HepG2 (cell line): ENCODE data around the gene NPW. TPM values are rescaled to one million over a fixed set of nuclear protein-coding genes. Genes with fewer than 3 reads are reported as not detected.
A peak's percentile ranks its signal among the peaks of the same experiment; 100 is the strongest.

Experiments
- AGO2 ChIP-seq: fragments of 200-400 bp; formaldehyde crosslinking; optimal IDR thresholded peaks from 2 replicates; pipeline ENCODE3; 2017; ENCODE audit warnings: mild to moderate bottlenecking, low read depth, low read length, moderate library complexity
- EP300 ChIP-seq, 3 experiments: sonication (generic) in 1 of 3; formaldehyde crosslinking in 1 of 3; IDR thresholded peaks; 2 replicates each; pipeline versions ENCODE4 v1.5.1 to v1.6.1; 2011 to 2020; ENCODE audit warnings: low read depth in 2 of 3, low read length in 2 of 3, borderline replicate concordance in 1 of 3, improper control_type of control experiment in 1 of 3, mild to moderate bottlenecking in 1 of 3, missing genetic modification reagents in 1 of 3, moderate library complexity in 1 of 3
- ERF ChIP-seq: IDR thresholded peaks from 2 replicates; pipeline ENCODE4 v1.6.1; 2018; ENCODE audit warnings: missing biosample characterization, missing genetic modification reagents
- FOXA3 ChIP-seq: IDR thresholded peaks from 2 replicates; pipeline ENCODE4 v1.6.1; 2016; ENCODE audit warnings: missing genetic modification reagents, missing compliant biosample characterization
- FOXK1 ChIP-seq: sonication (generic); formaldehyde crosslinking; IDR thresholded peaks from 2 replicates; pipeline ENCODE4 v1.4.0; 2020; ENCODE audit warnings: low read depth, missing genetic modification reagents, borderline replicate concordance
- GABPB1 ChIP-seq: IDR thresholded peaks from 2 replicates; pipeline ENCODE4 v1.6.1; 2016; ENCODE audit warnings: mild to moderate bottlenecking, missing genetic modification reagents, moderate library complexity, missing compliant biosample characterization
- HNF4A ChIP-seq: sonication (generic); formaldehyde crosslinking; IDR thresholded peaks from 2 replicates; pipeline ENCODE4 v1.4.0; 2020; ENCODE audit warnings: missing genetic modification reagents
- KLF6 ChIP-seq: IDR thresholded peaks from 2 replicates; pipeline ENCODE4 v1.8.0; 2016; ENCODE audit warnings: missing biosample characterization, missing genetic modification reagents
- LCORL ChIP-seq, 2 experiments: fragments of 450-650 bp in 1 of 2; sonication (generic) in 1 of 2; formaldehyde crosslinking in 1 of 2; IDR thresholded peaks; 2 replicates each; pipeline versions ENCODE4 v1.5.0 to v1.6.1; 2017 to 2020; ENCODE audit warnings: antibody characterized with exemption in 1 of 2, missing genetic modification reagents in 1 of 2
- MTA1 ChIP-seq: sonication (generic); formaldehyde crosslinking; IDR thresholded peaks from 2 replicates; pipeline ENCODE4 v1.4.0; 2020; ENCODE audit warnings: missing genetic modification reagents, mild to moderate bottlenecking, borderline replicate concordance
- PPARG ChIP-seq: conservative IDR thresholded peaks from 2 replicates; pipeline ENCODE4 v1.6.1; 2016; ENCODE audit warnings: missing biosample characterization, missing genetic modification reagents
- RERE ChIP-seq: IDR thresholded peaks from 2 replicates; pipeline ENCODE4 v1.6.1; 2016; ENCODE audit warnings: low read depth, missing genetic modification reagents, missing compliant biosample characterization
- SALL1 ChIP-seq: sonication (generic); formaldehyde crosslinking; IDR thresholded peaks from 2 replicates; pipeline ENCODE4 v1.8.0; 2022; ENCODE audit warnings: mild to moderate bottlenecking, missing genetic modification reagents
- TARDBP ChIP-seq: sonication (generic); formaldehyde crosslinking; IDR thresholded peaks from 2 replicates; pipeline ENCODE4 v1.8.0; 2022; ENCODE audit warnings: mild to moderate bottlenecking, missing genetic modification reagents
- THAP11 ChIP-seq: IDR thresholded peaks from 2 replicates; pipeline ENCODE4 v1.6.1; 2016; ENCODE audit warnings: missing biosample characterization, missing genetic modification reagents
- ZNF282 ChIP-seq: fragments of 450-650 bp; IDR thresholded peaks from 2 replicates; pipeline ENCODE4 v1.6.1; 2018; ENCODE audit not compliant: partially characterized antibody
- ZNF430 ChIP-seq: sonication (generic); formaldehyde crosslinking; IDR thresholded peaks from 2 replicates; pipeline ENCODE4 v1.9.0; 2021; ENCODE audit warnings: mild to moderate bottlenecking, missing genetic modification reagents
- ZNF549 ChIP-seq: sonication (generic); formaldehyde crosslinking; IDR thresholded peaks from 2 replicates; pipeline ENCODE4 v1.5.0; 2020; ENCODE audit warnings: missing genetic modification reagents
- ZNF552 ChIP-seq: sonication (generic); formaldehyde crosslinking; IDR thresholded peaks from 2 replicates; pipeline ENCODE4 v1.9.0; 2022; ENCODE audit warnings: missing genetic modification reagents, mild to moderate bottlenecking, borderline replicate concordance
- ZNF780A ChIP-seq: sonication (generic); formaldehyde crosslinking; IDR thresholded peaks from 2 replicates; pipeline ENCODE4 v1.8.0; 2022; ENCODE audit warnings: mild to moderate bottlenecking, missing genetic modification reagents, moderate library complexity
- polyA plus RNA-seq, 8 experiments: library from polyadenylated mRNA; depleted of rRNA in 3 of 8; stranded (reverse) in 7 of 8; unstranded in 1 of 8; fragments of >200 nt; fragmentation: Illumina TruSeq in 4 of 8; extraction: Trizol in 4 of 8; gene quantifications; 2 replicates each; pipeline versions ENCODE4 v1.2.1 to v1.2.3, GENCODE V29; 2011 to 2016; ENCODE audit warnings: low read depth in 4 of 8, missing spikeins in 1 of 8, mixed read lengths in 1 of 8; ENCODE audit not compliant: insufficient read depth in 1 of 8
- total RNA-seq, 5 experiments: library from RNA; depleted of rRNA; stranded (reverse); fragments of >200 nt; fragmentation: Illumina TruSeq; extraction: Trizol; gene quantifications; 2 replicates each; pipeline ENCODE4 v1.2.3, GENCODE V29; 2016; ENCODE audit warnings: low read depth in 1 of 5
- TF ChIP-seq, protein P1 (sequence below): sonication (generic); formaldehyde crosslinking; IDR thresholded peaks from 2 replicates; pipeline ENCODE4 v1.8.1; 2023; ENCODE audit warnings: missing genetic modification reagents, inconsistent platforms, borderline replicate concordance
- TF ChIP-seq, protein P2 (sequence below), 2 experiments: fragments of 450-650 bp in 1 of 2; sonication (generic) in 1 of 2; formaldehyde crosslinking; IDR thresholded peaks; 2 replicates each; pipeline versions ENCODE4 v1.5.0 to v1.8.0; 2020 to 2022; ENCODE audit warnings: mild to moderate bottlenecking in 1 of 2, missing genetic modification reagents in 1 of 2

NPW gene
- total and polyA plus RNA-seq, 2 of the 13 experiments (the other 11 are each of a cell fraction or from before 2014, with no cell fraction given), result 0.24 to 0.97 TPM

DNA sequence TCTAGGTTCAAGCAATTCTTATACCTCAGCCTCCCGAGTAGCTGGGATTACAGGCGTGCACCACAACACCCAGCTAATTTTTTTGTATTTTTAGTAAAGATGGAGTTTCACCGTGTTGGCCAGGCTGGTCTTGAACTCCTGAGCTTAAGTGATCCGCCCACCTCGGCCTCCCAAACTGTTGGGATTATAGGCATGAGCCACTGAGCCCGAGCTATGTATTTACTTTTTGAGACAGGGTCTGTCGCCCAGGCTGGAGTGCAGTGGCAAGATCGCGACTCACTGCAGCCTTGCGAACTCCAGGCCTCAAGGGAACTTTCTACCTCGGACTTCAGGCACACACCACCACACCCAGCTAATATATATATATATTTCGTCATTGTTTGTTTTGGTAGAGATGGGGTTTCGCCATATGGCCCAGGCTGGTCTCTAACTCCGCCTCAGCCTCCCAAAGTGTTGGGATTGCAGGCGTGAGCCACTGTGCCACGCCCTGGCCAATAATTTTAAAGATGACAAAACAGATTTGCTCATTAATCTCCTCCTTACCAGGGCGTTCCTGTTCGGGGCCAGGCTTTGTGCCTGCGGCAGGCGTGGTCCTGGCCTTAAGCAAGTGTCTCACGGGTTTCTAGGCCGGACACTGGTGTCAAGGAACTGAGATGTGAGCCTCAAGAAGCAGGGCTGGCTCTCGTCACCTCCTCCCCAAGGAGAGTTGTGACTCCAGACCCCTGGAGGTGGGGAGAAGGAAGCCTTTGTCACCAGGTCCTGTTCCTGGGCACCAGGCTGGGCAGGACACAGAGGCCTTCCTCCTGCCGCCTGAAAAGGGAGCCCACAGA lies 4.3 kb upstream of the NPW start (continued):
- TF ChIP-seq, protein P1, sequence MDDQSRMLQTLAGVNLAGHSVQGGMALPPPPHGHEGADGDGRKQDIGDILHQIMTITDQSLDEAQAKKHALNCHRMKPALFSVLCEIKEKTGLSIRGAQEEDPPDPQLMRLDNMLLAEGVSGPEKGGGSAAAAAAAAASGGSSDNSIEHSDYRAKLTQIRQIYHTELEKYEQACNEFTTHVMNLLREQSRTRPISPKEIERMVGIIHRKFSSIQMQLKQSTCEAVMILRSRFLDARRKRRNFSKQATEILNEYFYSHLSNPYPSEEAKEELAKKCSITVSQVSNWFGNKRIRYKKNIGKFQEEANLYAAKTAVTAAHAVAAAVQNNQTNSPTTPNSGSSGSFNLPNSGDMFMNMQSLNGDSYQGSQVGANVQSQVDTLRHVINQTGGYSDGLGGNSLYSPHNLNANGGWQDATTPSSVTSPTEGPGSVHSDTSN, result no peak
- no peak for TF ChIP-seq RERE (CRISPR knock-in tag)
- TF ChIP-seq FOXK1, result no peak
- TF ChIP-seq GABPB1, result peak; percentile 48
- peak; percentile 15; the same call in 1 of the 2 replicates for TF ChIP-seq MTA1 (CRISPR knock-in tag)
- TF ChIP-seq AGO2, result no peak
- TF ChIP-seq ZNF549 (CRISPR knock-in tag), result no peak
- no peak for TF ChIP-seq ZNF780A (CRISPR knock-in tag)
- 0 out of 2 replicates have a peak, but pooled peaks have one; percentile 43 for TF ChIP-seq PPARG
- no peak for TF ChIP-seq ZNF430 (CRISPR knock-in tag)
- TF ChIP-seq FOXA3, result peak; percentile 57
- peak; percentile 51 for TF ChIP-seq SALL1 (CRISPR knock-in tag)
- TF ChIP-seq TARDBP, result peak; percentile 39; the same call in 1 of the 2 replicates
- peak; percentile 50 for TF ChIP-seq THAP11 (CRISPR knock-in tag)
- TF ChIP-seq KLF6 (CRISPR knock-in tag), result 0 out of 2 replicates have a peak, but pooled peaks have one; percentile 49
- TF ChIP-seq HNF4A, result peak; percentile 47
- TF ChIP-seq EP300 (IDR thresholded peaks at IDR 0.05; ENCODE audit: low read depth in 2 of 2, low read length in 2 of 2), result 0 out of 4 replicates have a peak, but pooled peaks of 1 of the 2 experiments have one; percentile 36
- no peak for TF ChIP-seq EP300 (CRISPR knock-in tag; IDR thresholded peaks at IDR 0.05; ENCODE audit: borderline replicate concordance)
- no peak for TF ChIP-seq ZNF552 (CRISPR knock-in tag)
- no peak for TF ChIP-seq ZNF282
- peak; percentile 28; the same call in 1 of the 2 replicates for TF ChIP-seq ERF (CRISPR knock-in tag)
- TF ChIP-seq LCORL (IDR thresholded peaks at IDR 0.05), result no peak
- peak; percentile 51 for TF ChIP-seq LCORL (CRISPR knock-in tag; IDR thresholded peaks at IDR 0.05)
- TF ChIP-seq, protein P2, sequence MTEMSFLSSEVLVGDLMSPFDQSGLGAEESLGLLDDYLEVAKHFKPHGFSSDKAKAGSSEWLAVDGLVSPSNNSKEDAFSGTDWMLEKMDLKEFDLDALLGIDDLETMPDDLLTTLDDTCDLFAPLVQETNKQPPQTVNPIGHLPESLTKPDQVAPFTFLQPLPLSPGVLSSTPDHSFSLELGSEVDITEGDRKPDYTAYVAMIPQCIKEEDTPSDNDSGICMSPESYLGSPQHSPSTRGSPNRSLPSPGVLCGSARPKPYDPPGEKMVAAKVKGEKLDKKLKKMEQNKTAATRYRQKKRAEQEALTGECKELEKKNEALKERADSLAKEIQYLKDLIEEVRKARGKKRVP (CRISPR knock-in tag; IDR thresholded peaks at IDR 0.05), result peak in 1 of 2 experiments; percentile 87; a peak in 2 of 4 replicates
